NCI-H1105 (cell line): ENCODE data around the gene KAT2B.
"Not testable (repeated sequence)": the region's sequence is repeated elsewhere in the genome, so short reads cannot be mapped to it uniquely, and the experiment has no call there.

Experiments used
- DNase-seq: peaks from one replicate; lab custom pipeline; 2025; lab: John Stamatoyannopoulos, UW

The KAT2B gene

GRCh38 chr3:20041197-20041780 lies 1.0 kb downstream of the KAT2B start:
- DNase-seq = peak; percentile 27

GRCh38 chr3:20042331-20042730 lies 2.1 kb downstream of the KAT2B start:
- DNase-seq = no peak

- DNase-seq = no peak
Observed at GRCh38 chr3:20043396-20043795, 3.1 kb downstream of the KAT2B start.

GRCh38 chr3:20043825-20044224 lies 3.6 kb downstream of the KAT2B start:
- no peak for DNase-seq

- DNase-seq = not testable (repeated sequence)
Observed at GRCh38 chr3:20045141-20045540, 4.9 kb downstream of the KAT2B start.

GRCh38 chr3:20046556-20046955 lies 6.3 kb downstream of the KAT2B start:
- no peak for DNase-seq

GRCh38 chr3:20047341-20047779 lies 7.1 kb downstream of the KAT2B start:
- no peak for DNase-seq

GRCh38 chr3:20047976-20048883 lies 8.0 kb downstream of the KAT2B start:
- DNase-seq = no peak

- DNase-seq = no peak
Observed at GRCh38 chr3:20051123-20051806, 11.0 kb downstream of the KAT2B start.

- DNase-seq = no peak
Observed at GRCh38 chr3:20052851-20053250, 12.6 kb downstream of the KAT2B start.

- DNase-seq = no peak
Observed at GRCh38 chr3:20054549-20054987, 14.3 kb downstream of the KAT2B start.

GRCh38 chr3:20055020-20055775 lies 15.0 kb downstream of the KAT2B start:
- no peak for DNase-seq

GRCh38 chr3:20055842-20056241 lies 15.6 kb downstream of the KAT2B start:
- DNase-seq = no peak

- DNase-seq = no peak
Observed at GRCh38 chr3:20056725-20057611, 16.7 kb downstream of the KAT2B start.

- no peak for DNase-seq
Observed at GRCh38 chr3:20057612-20058180, 17.4 kb downstream of the KAT2B start.

- DNase-seq = no peak
Observed at GRCh38 chr3:20059929-20060328, 19.7 kb downstream of the KAT2B start.

- no peak for DNase-seq
Observed at GRCh38 chr3:20060974-20061685, 20.9 kb downstream of the KAT2B start.

- no peak for DNase-seq
Observed at GRCh38 chr3:20062996-20063395, 22.8 kb downstream of the KAT2B start.

- no peak for DNase-seq
Observed at GRCh38 chr3:20064387-20064786, 24.1 kb downstream of the KAT2B start.
